Lung microvascular endothelial cell (primary cell): Measurements from ENCODE around the gene ROBO1. TPM values are rescaled to one million over a fixed set of nuclear protein-coding genes. Genes with fewer than 3 reads are reported as not detected.

Experiments used
- DNase-seq, 2 donors: peaks; one replicate each; pipeline versions ENCODE4 v3.0.0 to v3.0.0-alpha.2; 2010; ENCODE audit warnings: low read depth in 2 of 2
- total RNA-seq: library from RNA; depleted of rRNA; stranded (reverse); fragments of >200 nt; gene quantifications from 2 replicates; pipeline ENCODE4 v1.2.1, GENCODE V29; 2014

ROBO1 gene
- total RNA-seq, 1 donor from 2014 or later: 0.20 TPM

DNA sequence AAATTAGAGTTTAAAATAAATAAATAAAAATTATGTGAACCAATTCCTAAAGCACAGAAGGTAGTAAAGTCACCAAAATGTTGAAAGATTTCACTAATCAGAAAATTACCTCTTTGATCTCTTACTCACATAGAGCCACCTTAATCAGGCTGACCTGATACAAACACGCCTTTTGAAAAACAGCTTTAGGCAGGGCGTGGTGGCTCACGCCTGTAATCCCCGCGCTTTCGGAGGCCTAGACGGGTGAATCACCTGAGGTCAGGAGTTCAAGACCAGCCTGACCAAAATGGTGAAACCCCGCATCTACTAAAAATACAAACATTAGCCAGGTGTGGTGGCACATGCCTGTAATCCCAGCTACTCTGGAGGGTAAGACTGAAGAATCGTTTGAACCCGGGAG, 1197.3 kb downstream of the ROBO1 start:
- no peak for DNase-seq

DNA sequence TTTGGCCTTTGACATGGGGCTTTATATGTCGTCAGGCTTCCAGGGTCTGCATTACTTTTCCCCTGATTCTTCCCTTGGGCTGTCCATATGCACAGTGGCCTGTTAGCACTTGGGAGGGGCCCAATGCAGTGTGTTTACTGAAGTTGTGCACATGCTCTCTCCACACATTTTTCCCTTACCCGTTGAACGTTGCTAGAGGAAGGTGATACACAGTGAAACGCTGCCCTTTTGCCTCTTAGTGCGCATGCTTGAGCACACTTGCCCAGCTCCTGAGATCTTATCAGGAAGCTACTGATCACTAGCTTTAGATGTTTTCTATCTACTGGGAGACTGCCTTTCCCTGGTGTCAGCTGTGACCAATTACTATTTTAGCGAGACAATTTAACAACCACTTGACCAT, 1198.0 kb downstream of the ROBO1 start:
- no peak for DNase-seq

DNA sequence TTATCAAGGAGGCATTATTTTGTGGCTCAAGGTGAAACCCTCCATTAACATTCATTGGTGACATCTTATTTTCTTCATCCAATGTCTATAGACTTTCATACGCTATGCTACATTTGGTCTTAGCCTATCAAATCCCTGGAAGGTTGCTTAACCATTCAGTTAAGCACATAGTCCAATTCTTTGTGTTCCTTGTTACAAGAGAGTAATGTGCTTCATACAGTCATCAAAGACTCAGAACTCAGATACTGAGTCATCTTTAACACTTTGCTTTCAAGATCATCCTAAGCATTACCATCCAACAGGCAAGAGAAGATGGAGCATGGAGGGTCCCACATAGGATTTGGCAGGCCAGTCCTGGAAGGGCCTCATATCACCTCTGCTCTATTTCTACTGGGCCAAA, 1202.1 kb downstream of the ROBO1 start:
- DNase-seq: no peak

DNA sequence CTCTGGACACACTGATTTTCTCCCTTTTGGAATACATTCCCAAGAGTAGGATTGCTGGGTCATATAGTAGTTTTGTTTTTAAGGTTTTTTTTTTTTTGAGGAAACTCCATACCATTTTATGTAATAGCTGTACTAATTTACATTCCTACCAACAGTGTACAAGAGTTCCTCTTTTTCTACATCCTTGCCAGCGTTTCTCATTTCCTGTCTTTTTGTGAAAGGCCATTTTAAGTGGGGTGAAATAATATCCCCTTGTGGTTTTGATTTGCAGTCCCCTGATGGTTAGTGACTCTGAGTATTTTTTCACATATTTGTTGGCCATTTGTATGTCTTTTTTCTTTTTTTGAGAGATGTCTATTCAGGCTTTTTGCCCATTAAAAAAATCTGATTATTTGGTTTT, 1205.5 kb downstream of the ROBO1 start:
- DNase-seq: no peak
